NT2/D1 (cell line): ENCODE results near the gene MCCD1.
"Not testable (repeated sequence)": the region's sequence is repeated elsewhere in the genome, so short reads cannot be mapped to it uniquely, and the experiment has no call there.

Experiments
- DNase-seq: peaks from one replicate; pipeline ENCODE4 v3.0.0-alpha.2; 2011; ENCODE audit warnings: low read depth, low spot score
- H3K27me3 ChIP-seq: 2 replicates; pipeline ENCODE4 v1.6.0; 2011; ENCODE audit warnings: mild to moderate bottlenecking; ENCODE audit not compliant: insufficient read length, insufficient read depth
- H3K36me3 ChIP-seq: 2 replicates; pipeline ENCODE4 v1.6.1; 2011; ENCODE audit warnings: mild to moderate bottlenecking, low read length, mixed read lengths; ENCODE audit not compliant: insufficient read depth, insufficient read length
- H3K4me1 ChIP-seq: 2 replicates; pipeline ENCODE4 v1.5.1; 2011; ENCODE audit not compliant: insufficient read depth, insufficient read length
- H3K4me3 ChIP-seq: 2 replicates; pipeline ENCODE4 v1.5.1; 2011; ENCODE audit warnings: low read depth; ENCODE audit not compliant: insufficient read length
- H3K9ac ChIP-seq: 2 replicates; pipeline ENCODE4 v1.6.0; 2011; ENCODE audit warnings: low read depth; ENCODE audit not compliant: insufficient read length
- H3K9me3 ChIP-seq: 2 replicates; pipeline ENCODE4 v1.5.1; 2011; ENCODE audit warnings: mild to moderate bottlenecking, low read length; ENCODE audit not compliant: insufficient read depth
- SUZ12 ChIP-seq: IDR thresholded peaks from 2 replicates; pipeline ENCODE4 v1.6.1; 2011; ENCODE audit not compliant: insufficient read length, insufficient read depth; ENCODE audit errors: extremely low read depth
- YY1 ChIP-seq: IDR thresholded peaks from 2 replicates; pipeline ENCODE4 v1.6.1; 2011; ENCODE audit not compliant: insufficient read length, insufficient read depth
- ZNF274 ChIP-seq: IDR thresholded peaks from 2 replicates; pipeline ENCODE4 v1.6.1; 2011; ENCODE audit warnings: mild to moderate bottlenecking, low read depth, low read length

Gene MCCD1

GRCh38 chr6:31498748-31499147 is 30.0 kb upstream of the MCCD1 start:
- peak overlapping the region; percentile 74 for H3K9ac ChIP-seq
- H3K4me3 ChIP-seq = peak overlapping the region; percentile 59
- H3K4me1 ChIP-seq = no peaks in the 10 kb centered on the region
- no peaks in the 10 kb centered on the region for H3K27me3 ChIP-seq
- no peak for DNase-seq
- TF ChIP-seq YY1 (no peak), SUZ12 (no peak), ZNF274 (no peak)
- no peaks in the 10 kb centered on the region for H3K9me3 ChIP-seq
- H3K36me3 ChIP-seq = no peaks in the 10 kb centered on the region

- not testable (repeated sequence) for H3K4me1 ChIP-seq, DNase-seq, H3K27me3 ChIP-seq, H3K9ac ChIP-seq, H3K9me3 ChIP-seq, H3K36me3 ChIP-seq
- H3K4me3 ChIP-seq = peak overlapping the region; percentile 8
These were observed 29.1 kb upstream of the MCCD1 start for GRCh38 chr6:31499648-31500047.

- no peaks in the 10 kb centered on the region for H3K27me3 ChIP-seq
- H3K9ac ChIP-seq = no peak overlapping the region
- H3K36me3 ChIP-seq = peaks cover 15% of the 10 kb centered on the region
- TF ChIP-seq YY1 (no peak), ZNF274 (no peak), SUZ12 (no peak)
- no peaks in the 10 kb centered on the region for H3K9me3 ChIP-seq
- no peaks in the 10 kb centered on the region for H3K4me1 ChIP-seq
- H3K4me3 ChIP-seq = no peak overlapping the region
- DNase-seq = no peak
These were observed 26.2 kb upstream of the MCCD1 start for GRCh38 chr6:31502586-31502985.

GRCh38 chr6:31509036-31509435 is 19.7 kb upstream of the MCCD1 start:
- not testable (repeated sequence) for H3K27me3 ChIP-seq, DNase-seq, H3K4me3 ChIP-seq, H3K9me3 ChIP-seq, H3K4me1 ChIP-seq, H3K9ac ChIP-seq
- peaks cover 39% of the 10 kb centered on the region for H3K36me3 ChIP-seq

- no peak overlapping the region for H3K4me3 ChIP-seq
- H3K36me3 ChIP-seq = peaks cover 39% of the 10 kb centered on the region
- no peaks in the 10 kb centered on the region for H3K9me3 ChIP-seq
- TF ChIP-seq ZNF274 = no peak
- no peak for TF ChIP-seq SUZ12
- no peak for TF ChIP-seq YY1
- DNase-seq = no peak
- H3K27me3 ChIP-seq = no peaks in the 10 kb centered on the region
- no peak overlapping the region for H3K9ac ChIP-seq
- H3K4me1 ChIP-seq = no peaks in the 10 kb centered on the region
These were observed 18.8 kb upstream of the MCCD1 start for GRCh38 chr6:31510007-31510406.

GRCh38 chr6:31513456-31514165 is 15.2 kb upstream of the MCCD1 start:
- H3K9me3 ChIP-seq = no peaks in the 10 kb centered on the region
- H3K9ac ChIP-seq = no peak overlapping the region
- H3K27me3 ChIP-seq = no peaks in the 10 kb centered on the region
- H3K36me3 ChIP-seq = peaks cover 18% of the 10 kb centered on the region
- DNase-seq = no peak
- no peak overlapping the region for H3K4me3 ChIP-seq
- no peak for TF ChIP-seq SUZ12
- TF ChIP-seq ZNF274 = no peak
- no peak for TF ChIP-seq YY1
- no peaks in the 10 kb centered on the region for H3K4me1 ChIP-seq

- Histone ChIP-seq H3K27me3 (no peaks in the 10 kb centered on the region), H3K4me1 (no peaks in the 10 kb centered on the region), H3K4me3 (no peak overlapping the region), H3K36me3 (no peaks in the 10 kb centered on the region), H3K9me3 (no peaks in the 10 kb centered on the region), H3K9ac (no peak overlapping the region)
- TF ChIP-seq YY1 (no peak), SUZ12 (no peak), ZNF274 (no peak)
- DNase-seq = no peak
These were observed 6.9 kb upstream of the MCCD1 start for GRCh38 chr6:31521835-31522234.

GRCh38 chr6:31525553-31525931 is 3.2 kb upstream of the MCCD1 start:
- DNase-seq = no peak
- no peak for TF ChIP-seq YY1
- no peak for TF ChIP-seq SUZ12
- no peak for TF ChIP-seq ZNF274
- Histone ChIP-seq H3K27me3 (no peaks in the 10 kb centered on the region), H3K4me3 (no peak overlapping the region), H3K4me1 (no peaks in the 10 kb centered on the region), H3K36me3 (peaks cover 12% of the 10 kb centered on the region), H3K9ac (no peak overlapping the region), H3K9me3 (no peaks in the 10 kb centered on the region)
